Measurements from ENCODE around the gene SLC27A4.
A peak's percentile ranks its signal among the peaks of the same experiment; 100 is the strongest.
"Not testable (repeated sequence)": the region's sequence is repeated elsewhere in the genome, so short reads cannot be mapped to it uniquely, and the experiment has no call there.

Gene SLC27A4

GRCh38 chr9:128325629-128326028 lies 14.7 kb upstream of the SLC27A4 start:
- DNase-seq = no peak

GRCh38 chr9:128333451-128333869 lies 6.9 kb upstream of the SLC27A4 start:
- no peak for DNase-seq

- DNase-seq = no peak
These were observed 5.2 kb upstream of the SLC27A4 start for GRCh38 chr9:128335161-128335560.

- DNase-seq = no peak
These were observed 4.4 kb upstream of the SLC27A4 start for GRCh38 chr9:128335914-128336313.

GRCh38 chr9:128337936-128338335 lies 2.4 kb upstream of the SLC27A4 start:
- DNase-seq = no peak

- DNase-seq = not testable (repeated sequence)
These were observed 1.3 kb upstream of the SLC27A4 start for GRCh38 chr9:128338852-128339614.

- no peak for DNase-seq
These were observed 536 bp downstream of the SLC27A4 start for GRCh38 chr9:128340691-128341434.

GRCh38 chr9:128341435-128341849 lies 1.1 kb downstream of the SLC27A4 start:
- DNase-seq = peak; percentile 84

- no peak for DNase-seq
These were observed 2.8 kb downstream of the SLC27A4 start for GRCh38 chr9:128342971-128343680.

- no peak for DNase-seq
These were observed 3.5 kb downstream of the SLC27A4 start for GRCh38 chr9:128343855-128344254.

GRCh38 chr9:128344931-128345605 lies 4.7 kb downstream of the SLC27A4 start:
- no peak for DNase-seq

- no peak for DNase-seq
These were observed 8.8 kb downstream of the SLC27A4 start for GRCh38 chr9:128349125-128349524.

- DNase-seq = no peak
These were observed 9.4 kb downstream of the SLC27A4 start for GRCh38 chr9:128349772-128350171.

GRCh38 chr9:128355451-128355850 lies 15.1 kb downstream of the SLC27A4 start:
- DNase-seq = no peak

GRCh38 chr9:128358090-128358489 lies 17.8 kb downstream of the SLC27A4 start:
- no peak for DNase-seq

GRCh38 chr9:128358861-128359260 lies 18.5 kb downstream of the SLC27A4 start:
- no peak for DNase-seq

- no peak for DNase-seq
These were observed 20.5 kb downstream of the SLC27A4 start for GRCh38 chr9:128360826-128361225.

- no peak for DNase-seq
These were observed 21.1 kb downstream of the SLC27A4 start for GRCh38 chr9:128361296-128361985.

GRCh38 chr9:128361986-128362646 lies 21.8 kb downstream of the SLC27A4 start:
- peak; percentile 84 for DNase-seq

GRCh38 chr9:128362774-128363173 lies 22.4 kb downstream of the SLC27A4 start:
- DNase-seq = no peak

- no peak for DNase-seq
These were observed 25.2 kb downstream of the SLC27A4 start for GRCh38 chr9:128365525-128365924.

Measured in hematopoietic multipotent progenitor cell treated with erythropoietin and hydrocortisone succinate and interleukin-3 and kit ligand, for 8 days (in vitro differentiated cells).